Measurements from ENCODE around the gene TNNI2.

Gene TNNI2

GRCh38 chr11:1822648-1823375, 16.0 kb upstream of the TNNI2 start:
- DNase-seq: no peak

- peak in 1 of 2 donors; percentile 11 for DNase-seq
These were observed 15.2 kb upstream of the TNNI2 start for GRCh38 chr11:1823376-1824220.

GRCh38 chr11:1824221-1825038, 14.4 kb upstream of the TNNI2 start:
- peak in 1 of 2 donors; percentile 11 for DNase-seq

GRCh38 chr11:1825039-1825740, 13.6 kb upstream of the TNNI2 start:
- peak; percentile 16 to 38 for DNase-seq

- DNase-seq: peak in 1 of 2 donors; percentile 13
These were observed 12.9 kb upstream of the TNNI2 start for GRCh38 chr11:1825785-1826451.

- DNase-seq: peak in 1 of 2 donors; percentile 14
These were observed 12.2 kb upstream of the TNNI2 start for GRCh38 chr11:1826552-1827094.

GRCh38 chr11:1827095-1827813, 11.5 kb upstream of the TNNI2 start:
- no peak for DNase-seq

- DNase-seq: no peak
These were observed 10.8 kb upstream of the TNNI2 start for GRCh38 chr11:1827931-1828330.

- no peak for DNase-seq
These were observed 10.2 kb upstream of the TNNI2 start for GRCh38 chr11:1828542-1828941.

GRCh38 chr11:1829039-1829820, 9.6 kb upstream of the TNNI2 start:
- peak in 1 of 2 donors; percentile 11 for DNase-seq

GRCh38 chr11:1830004-1830321, 8.8 kb upstream of the TNNI2 start:
- DNase-seq: no peak

- no peak for DNase-seq
These were observed 8.2 kb upstream of the TNNI2 start for GRCh38 chr11:1830322-1831223.

GRCh38 chr11:1831338-1832210, 7.2 kb upstream of the TNNI2 start:
- no peak for DNase-seq

GRCh38 chr11:1832211-1832919, 6.4 kb upstream of the TNNI2 start:
- peak; percentile 76 to 77 for DNase-seq

- no peak for DNase-seq
These were observed 5.9 kb upstream of the TNNI2 start for GRCh38 chr11:1832920-1833295.

- DNase-seq: no peak
These were observed 4.6 kb upstream of the TNNI2 start for GRCh38 chr11:1834062-1834610.
